ENCODE data around the gene PNPLA6.

DNA sequence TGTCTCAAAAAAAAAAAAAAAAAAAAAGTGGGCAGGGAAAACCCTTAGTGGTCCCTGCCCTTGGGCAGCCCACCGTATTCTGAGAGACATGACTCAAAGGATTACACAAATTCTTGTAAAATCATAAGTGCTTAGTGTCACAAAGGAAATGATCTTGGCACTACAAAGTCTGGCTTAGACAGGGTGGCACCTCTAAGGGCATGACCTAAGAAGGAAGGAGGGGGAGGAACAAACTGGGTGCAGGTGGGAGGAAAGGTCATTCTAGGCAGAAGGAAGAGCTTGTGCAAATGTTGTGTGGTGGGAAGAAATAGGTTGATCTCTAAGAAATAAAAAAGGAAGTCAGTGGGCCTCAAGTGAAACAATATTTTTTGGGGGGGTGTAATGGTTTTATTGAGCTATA is 10.4 kb downstream of the PNPLA6 start:
- TF ChIP-seq RBM17 (IDR thresholded peaks at IDR 0.05; ENCODE audit: borderline replicate concordance, low read depth, low read length) (no peak), SRSF7 (optimal IDR thresholded peaks at IDR 0.05; ENCODE audit: low read depth, low read length) (no peak), FOXP1 (CRISPR knock-in tag; IDR thresholded peaks at IDR 0.05) (no peak), SMARCC2 (IDR thresholded peaks at IDR 0.05; ENCODE audit: low read depth) (no peak), ASH1L (IDR thresholded peaks at IDR 0.05; ENCODE audit: borderline replicate concordance, low read depth, partially characterized antibody) (no peak), ZNF174 (CRISPR knock-in tag; IDR thresholded peaks at IDR 0.05) (no peak), MYBL2 (IDR thresholded peaks at IDR 0.05; ENCODE audit: low read depth) (no peak), MYBL2 (CRISPR knock-in tag; IDR thresholded peaks at IDR 0.05; ENCODE audit: borderline replicate concordance) (no peak), SMC3 (conservative IDR thresholded peaks at IDR 0.05; ENCODE audit: insufficient read depth, low read depth, low read length) (no peak), CBX8 (IDR thresholded peaks at IDR 0.05; ENCODE audit: borderline replicate concordance, extremely low read depth, low read depth, low read length, poor library complexity, severe bottlenecking) (no peak), POLR2A (conservative IDR thresholded peaks at IDR 0.05) (no peak), BRCA1 (IDR thresholded peaks at IDR 0.05) (no peak), BRCA1 (CRISPR knock-in tag; IDR thresholded peaks at IDR 0.05) (no peak)
- TF ChIP-seq, protein P1, sequence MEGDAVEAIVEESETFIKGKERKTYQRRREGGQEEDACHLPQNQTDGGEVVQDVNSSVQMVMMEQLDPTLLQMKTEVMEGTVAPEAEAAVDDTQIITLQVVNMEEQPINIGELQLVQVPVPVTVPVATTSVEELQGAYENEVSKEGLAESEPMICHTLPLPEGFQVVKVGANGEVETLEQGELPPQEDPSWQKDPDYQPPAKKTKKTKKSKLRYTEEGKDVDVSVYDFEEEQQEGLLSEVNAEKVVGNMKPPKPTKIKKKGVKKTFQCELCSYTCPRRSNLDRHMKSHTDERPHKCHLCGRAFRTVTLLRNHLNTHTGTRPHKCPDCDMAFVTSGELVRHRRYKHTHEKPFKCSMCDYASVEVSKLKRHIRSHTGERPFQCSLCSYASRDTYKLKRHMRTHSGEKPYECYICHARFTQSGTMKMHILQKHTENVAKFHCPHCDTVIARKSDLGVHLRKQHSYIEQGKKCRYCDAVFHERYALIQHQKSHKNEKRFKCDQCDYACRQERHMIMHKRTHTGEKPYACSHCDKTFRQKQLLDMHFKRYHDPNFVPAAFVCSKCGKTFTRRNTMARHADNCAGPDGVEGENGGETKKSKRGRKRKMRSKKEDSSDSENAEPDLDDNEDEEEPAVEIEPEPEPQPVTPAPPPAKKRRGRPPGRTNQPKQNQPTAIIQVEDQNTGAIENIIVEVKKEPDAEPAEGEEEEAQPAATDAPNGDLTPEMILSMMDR (IDR thresholded peaks at IDR 0.05 in 2 of 3, conservative IDR thresholded peaks at IDR 0.05 in 1 of 3; ENCODE audit: insufficient read depth in 2 of 3, low read depth in 1 of 3, low read length in 3 of 3), result no peak
- TF ChIP-seq, protein P2, sequence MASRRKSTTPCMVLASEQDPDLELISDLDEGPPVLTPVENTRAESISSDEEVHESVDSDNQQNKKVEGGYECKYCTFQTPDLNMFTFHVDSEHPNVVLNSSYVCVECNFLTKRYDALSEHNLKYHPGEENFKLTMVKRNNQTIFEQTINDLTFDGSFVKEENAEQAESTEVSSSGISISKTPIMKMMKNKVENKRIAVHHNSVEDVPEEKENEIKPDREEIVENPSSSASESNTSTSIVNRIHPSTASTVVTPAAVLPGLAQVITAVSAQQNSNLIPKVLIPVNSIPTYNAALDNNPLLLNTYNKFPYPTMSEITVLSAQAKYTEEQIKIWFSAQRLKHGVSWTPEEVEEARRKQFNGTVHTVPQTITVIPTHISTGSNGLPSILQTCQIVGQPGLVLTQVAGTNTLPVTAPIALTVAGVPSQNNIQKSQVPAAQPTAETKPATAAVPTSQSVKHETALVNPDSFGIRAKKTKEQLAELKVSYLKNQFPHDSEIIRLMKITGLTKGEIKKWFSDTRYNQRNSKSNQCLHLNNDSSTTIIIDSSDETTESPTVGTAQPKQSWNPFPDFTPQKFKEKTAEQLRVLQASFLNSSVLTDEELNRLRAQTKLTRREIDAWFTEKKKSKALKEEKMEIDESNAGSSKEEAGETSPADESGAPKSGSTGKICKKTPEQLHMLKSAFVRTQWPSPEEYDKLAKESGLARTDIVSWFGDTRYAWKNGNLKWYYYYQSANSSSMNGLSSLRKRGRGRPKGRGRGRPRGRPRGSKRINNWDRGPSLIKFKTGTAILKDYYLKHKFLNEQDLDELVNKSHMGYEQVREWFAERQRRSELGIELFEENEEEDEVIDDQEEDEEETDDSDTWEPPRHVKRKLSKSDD (conservative IDR thresholded peaks at IDR 0.05; ENCODE audit: low read length), result no peak
